Ovary (tissue), 9 donors: Measurements from ENCODE around the gene PARD3. TPM values are rescaled to one million over a fixed set of nuclear protein-coding genes. Genes with fewer than 3 reads are reported as not detected.
"Not testable (repeated sequence)": the region's sequence is repeated elsewhere in the genome, so short reads cannot be mapped to it uniquely, and the experiment has no call there.

Experiments
- DNase-seq, 5 donors: peaks; one replicate each; pipeline ENCODE4 v3.0.0-alpha.2; 2019 to 2020
- H3K27ac ChIP-seq, 2 donors: fragments of 200-600 bp; one replicate each; pipeline versions ENCODE4 v1.5.1 to v1.8.0; 2019 to 2022
- H3K27me3 ChIP-seq: fragments of 200-600 bp; one replicate; pipeline ENCODE4 v1.8.0; 2022
- H3K36me3 ChIP-seq: fragments of 200-600 bp; sonication (generic); one replicate; pipeline ENCODE4 v1.5.1; 2019
- H3K4me1 ChIP-seq: one replicate; pipeline ENCODE4 v1.8.1; 2013; ENCODE audit warnings: mild to moderate bottlenecking, moderate library complexity; ENCODE audit not compliant: insufficient read depth
- H3K4me3 ChIP-seq: fragments of 200-600 bp; sonication (generic); one replicate; pipeline ENCODE4 v1.5.1; 2017
- H3K9me3 ChIP-seq, 2 donors: fragments of 200-600 bp in 1 of 2; sonication (generic) in 1 of 2; one replicate each; pipeline versions ENCODE4 v1.5.1 to v1.8.1; 2013 to 2019; ENCODE audit warnings: mild to moderate bottlenecking in 1 of 2, moderate library complexity in 1 of 2
- EP300 ChIP-seq: sonication (generic); formaldehyde crosslinking; IDR thresholded peaks from one replicate; pipeline ENCODE4 v1.6.1; 2017; ENCODE audit warnings: antibody characterized with exemption
- POLR2A ChIP-seq: fragments of 450-650 bp; IDR thresholded peaks from one replicate; pipeline ENCODE4 v1.6.1; 2017; ENCODE audit warnings: antibody characterized with exemption, mild to moderate bottlenecking, moderate library complexity
- WGBS, 3 donors: extraction: QIAGEN DNeasy Blood & Tissue Kit in 1 of 3; methylation state at CpG; one replicate each; pipeline versions ENCODE4 v1.1.5 to v1.1.7; 2013 to 2017; 5-methylcytosine and 5-hydroxymethylcytosine counted together
- intact Hi-C, 4 donors: fragments of 100-400 bp; cut with DNase I; formaldehyde crosslinking; loops; one replicate each; pipeline versions ENCODE4 v1.11.0 to v1.15.1; 2022 to 2023
- polyA plus RNA-seq, 2 donors: library from polyadenylated mRNA; stranded (reverse); fragments of 200-250 nt in 1 of 2; fragments of 350-450 nt in 1 of 2; fragmentation: Illumina TruSeq in 1 of 2; extraction: RNeasy Lipid Tissue Mini Kit (QIAGEN cat#74804) in 1 of 2; gene quantifications; one replicate each; pipeline ENCODE4 v1.2.3, GENCODE V29; 2013 to 2014
- total RNA-seq, 7 donors: library from RNA; depleted of rRNA in 2 of 7; stranded (reverse); fragments of >200 nt in 2 of 7; fragmentation: NEBNext Ultra II Directional in 3 of 7; extraction: Animal tissue kit (Norgen Biotek cat#: 25700) in 3 of 7; gene quantifications; one replicate each; pipeline versions ENCODE4 v1.1.0 to v1.2.4, GENCODE V29; 2016 to 2023
- TF ChIP-seq, protein P1 (sequence below), 3 donors: fragments of 450-650 bp in 2 of 3; fragments of 200-600 bp in 1 of 3; IDR thresholded peaks; one replicate each; pipeline versions ENCODE4 v1.5.1 to v1.8.0; 2016 to 2022; ENCODE audit warnings: antibody characterized with exemption in 3 of 3, mild to moderate bottlenecking in 1 of 3
- donor health status: DM: no; HTN: no; CAD: no; lungs with moderate emphysema.
- donor health status: DM: no; HTN: no; CAD: no.
- donor health status: Bipolar disorder and iron deficiency.
- donor health status: DM: yes; HTN: yes; CAD: no.
- donor health status: DM: no; HTN: no; CAD: no.
- donor health status: DM: yes; HTN: yes; CAD: no.

The PARD3 gene
- total and polyA plus RNA-seq, 9 donors, result 31.8 to 92.3 (median 67.1) TPM

DNA sequence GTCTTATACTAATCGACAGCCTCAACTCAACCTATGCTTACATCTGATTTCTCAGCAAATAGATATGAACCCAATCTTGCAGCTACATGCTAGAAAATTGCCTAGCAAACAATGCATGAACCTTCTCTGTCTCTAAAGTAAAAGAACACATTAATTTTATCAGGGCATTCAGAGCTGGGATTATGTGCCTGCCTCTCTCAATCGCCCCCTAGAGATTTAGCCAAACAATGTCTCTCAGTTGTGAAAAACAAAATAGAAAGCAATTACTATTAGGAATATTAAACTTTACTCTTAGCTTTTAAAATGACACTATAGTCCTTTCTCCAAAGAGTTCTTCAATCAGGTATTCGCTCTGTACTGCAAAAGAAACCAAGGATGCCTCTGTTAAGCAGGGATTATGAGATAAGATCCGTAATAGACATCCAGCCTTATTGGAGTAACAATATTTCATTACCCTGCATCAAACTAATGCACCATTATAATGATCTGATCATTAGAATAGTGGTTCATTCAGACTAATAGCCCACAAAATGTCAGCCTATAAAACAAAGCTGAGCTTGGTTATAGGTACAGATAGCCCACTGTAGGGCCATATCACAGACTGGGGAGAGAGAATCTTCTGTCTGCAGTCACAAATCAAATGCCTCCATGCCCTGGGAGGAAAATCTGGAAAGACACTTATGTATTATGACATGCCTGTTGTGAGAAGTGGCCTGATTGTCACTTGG, 736.9 kb downstream of the PARD3 start:
- DNase-seq, result no peak
- no peak for TF ChIP-seq POLR2A
- TF ChIP-seq, protein P1, sequence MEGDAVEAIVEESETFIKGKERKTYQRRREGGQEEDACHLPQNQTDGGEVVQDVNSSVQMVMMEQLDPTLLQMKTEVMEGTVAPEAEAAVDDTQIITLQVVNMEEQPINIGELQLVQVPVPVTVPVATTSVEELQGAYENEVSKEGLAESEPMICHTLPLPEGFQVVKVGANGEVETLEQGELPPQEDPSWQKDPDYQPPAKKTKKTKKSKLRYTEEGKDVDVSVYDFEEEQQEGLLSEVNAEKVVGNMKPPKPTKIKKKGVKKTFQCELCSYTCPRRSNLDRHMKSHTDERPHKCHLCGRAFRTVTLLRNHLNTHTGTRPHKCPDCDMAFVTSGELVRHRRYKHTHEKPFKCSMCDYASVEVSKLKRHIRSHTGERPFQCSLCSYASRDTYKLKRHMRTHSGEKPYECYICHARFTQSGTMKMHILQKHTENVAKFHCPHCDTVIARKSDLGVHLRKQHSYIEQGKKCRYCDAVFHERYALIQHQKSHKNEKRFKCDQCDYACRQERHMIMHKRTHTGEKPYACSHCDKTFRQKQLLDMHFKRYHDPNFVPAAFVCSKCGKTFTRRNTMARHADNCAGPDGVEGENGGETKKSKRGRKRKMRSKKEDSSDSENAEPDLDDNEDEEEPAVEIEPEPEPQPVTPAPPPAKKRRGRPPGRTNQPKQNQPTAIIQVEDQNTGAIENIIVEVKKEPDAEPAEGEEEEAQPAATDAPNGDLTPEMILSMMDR (IDR thresholded peaks at IDR 0.05), result peak in 1 of 3 donors; percentile 24
- H3K4me3 ChIP-seq, result no peak overlapping the region
- H3K27ac ChIP-seq, result peak overlapping the region in 1 of 2 donors; percentile 82
- H3K4me1 ChIP-seq, result peaks cover 33% of the 10 kb centered on the region
- no peaks in the 10 kb centered on the region for H3K27me3 ChIP-seq
- WGBS, 3 donors, result 47 to 55% (median 54%) methylated on average over 4 of the region's 4 CpGs
- H3K9me3 ChIP-seq, result no peaks in the 10 kb centered on the region
- no peaks in the 10 kb centered on the region for H3K36me3 ChIP-seq
- intact Hi-C loops, result loop anchor here in 1 of 4 donors (10.0 kb wide), 1 partner anchor 743 kb away; the partner anchor contains the start of gene NRP1

- TF ChIP-seq POLR2A (no peak), EP300 (no peak)
- TF ChIP-seq, protein P1 (IDR thresholded peaks at IDR 0.05), result no peak
- peaks cover 32% of the 10 kb centered on the region for H3K4me1 ChIP-seq
- intact Hi-C loops, result loop anchor here in 1 of 4 donors (10.0 kb wide), 1 partner anchor 742 kb away; the partner anchor contains the start of gene NRP1
Observed at GRCh38 chr10:34076443-34076842, 738.7 kb downstream of the PARD3 start.

DNA sequence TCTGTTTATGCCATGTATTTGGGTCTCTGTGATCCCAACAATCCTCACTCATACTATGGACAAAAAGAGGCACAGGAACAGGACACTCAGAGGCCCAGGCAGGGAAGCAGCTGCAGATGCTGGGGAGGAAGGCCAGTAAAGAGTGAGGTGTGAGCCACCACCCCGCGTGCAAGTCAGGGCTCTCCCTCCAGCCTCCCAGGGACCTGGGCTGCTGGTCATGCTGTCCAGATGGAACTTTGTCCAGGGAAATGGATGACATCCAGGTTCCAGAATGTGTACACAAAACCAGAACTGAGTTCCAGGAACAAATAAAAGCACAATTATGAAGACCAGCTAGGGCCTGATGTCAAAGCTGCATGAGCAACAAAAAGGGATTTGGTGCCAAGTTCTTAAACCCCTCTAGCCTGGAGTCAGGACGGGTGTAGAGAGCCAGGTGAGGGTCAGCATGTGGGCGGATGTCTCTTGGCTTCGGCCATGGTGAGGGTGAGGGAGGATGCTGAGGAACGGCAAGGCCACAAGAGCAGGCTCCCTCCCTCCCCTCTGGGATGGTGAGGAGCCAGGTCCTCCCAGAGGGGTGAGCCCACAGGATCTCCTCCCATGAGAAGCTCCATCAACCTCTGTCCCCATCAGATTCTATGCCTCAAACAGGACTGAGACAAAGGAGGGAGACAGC, 739.7 kb downstream of the PARD3 start:
- Histone ChIP-seq H3K27me3 (no peaks in the 10 kb centered on the region), H3K4me3 (no peak overlapping the region), H3K27ac (no peak overlapping the region), H3K9me3 (no peaks in the 10 kb centered on the region), H3K36me3 (no peaks in the 10 kb centered on the region), H3K4me1 (peaks cover 28% of the 10 kb centered on the region)
- whole genome bisulfite sequencing, 3 donors, result 25 to 46% (median 42%) methylated on average over 6 of the region's 6 CpGs
- TF ChIP-seq POLR2A (no peak), EP300 (no peak)
- TF ChIP-seq, protein P1 (IDR thresholded peaks at IDR 0.05), result no peak
- DNase-seq, result peak in 3 of 5 donors; percentile 49 to 52 (median 51)
- intact Hi-C loops, result loop anchor here in 1 of 4 donors (10.0 kb wide), 1 partner anchor 741 kb away; the partner anchor contains the start of gene NRP1

More at GRCh38 chr10:34076443-34076842, 738.7 kb downstream of the PARD3 start:
- no peak for DNase-seq
- no peaks in the 10 kb centered on the region for H3K36me3 ChIP-seq
- H3K4me3 ChIP-seq, result no peak overlapping the region
- H3K27ac ChIP-seq, result peak overlapping the region in 1 of 2 donors; percentile 82
- H3K9me3 ChIP-seq, result no peaks in the 10 kb centered on the region
- H3K27me3 ChIP-seq, result no peaks in the 10 kb centered on the region

GRCh38 chr10:34074051-34074450, 741.0 kb downstream of the PARD3 start:
- H3K4me1 ChIP-seq, result peaks cover 16% of the 10 kb centered on the region
- 17 to 51% (median 41%) methylated on average over 3 of the region's 3 CpGs for WGBS, 3 donors
- DNase-seq, result no peak
- intact Hi-C loops, result loop anchor here in 1 of 4 donors (10.0 kb wide), 1 partner anchor 739 kb away; the partner anchor contains the start of gene NRP1
- H3K36me3 ChIP-seq, result no peaks in the 10 kb centered on the region
- no peaks in the 10 kb centered on the region for H3K9me3 ChIP-seq
- no peak overlapping the region for H3K4me3 ChIP-seq
- TF ChIP-seq, protein P1 (IDR thresholded peaks at IDR 0.05), result no peak
- TF ChIP-seq EP300, result no peak
- TF ChIP-seq POLR2A, result no peak
- no peaks in the 10 kb centered on the region for H3K27me3 ChIP-seq
- H3K27ac ChIP-seq, result no peak overlapping the region

- H3K27me3 ChIP-seq, H3K36me3 ChIP-seq, DNase-seq, H3K27ac ChIP-seq, H3K9me3 ChIP-seq, H3K4me3 ChIP-seq, H3K4me1 ChIP-seq, intact Hi-C loops: not testable (repeated sequence)
- 91 to 94% (median 92%) methylated on average over 6 of the region's 6 CpGs for WGBS, 3 donors
Observed at GRCh38 chr10:34067741-34068140, 747.4 kb downstream of the PARD3 start.
